ENCODE results near the gene TEX54. TPM values are rescaled to one million over a fixed set of nuclear protein-coding genes. Genes with fewer than 3 reads are reported as not detected.

Gene TEX54
- total and polyA plus RNA-seq, 2 of the 13 experiments (the other 11 are each of a cell fraction or from before 2014, with no cell fraction given) = not detected

GRCh38 chr11:62831520-62832335 is 913 bp downstream of the TEX54 start, which contains the start of gene STX5 (continued):
- TF ChIP-seq ZNF460 (CRISPR knock-in tag; IDR thresholded peaks at IDR 0.05; ENCODE audit: borderline replicate concordance) (no peak), CREB3 (CRISPR knock-in tag; IDR thresholded peaks at IDR 0.05) (no peak), PAF1 (CRISPR knock-in tag; IDR thresholded peaks at IDR 0.05) (no peak), ZBTB46 (CRISPR knock-in tag; IDR thresholded peaks at IDR 0.05; ENCODE audit: borderline replicate concordance) (no peak), ZNF558 (CRISPR knock-in tag; IDR thresholded peaks at IDR 0.05; ENCODE audit: borderline replicate concordance) (peak; percentile 86; the same call in 1 of the 2 replicates), HNRNPLL (IDR thresholded peaks at IDR 0.05; ENCODE audit: low read depth, low read length, poor library complexity, severe bottlenecking) (peak; percentile 32), YEATS4 (CRISPR knock-in tag; IDR thresholded peaks at IDR 0.05; ENCODE audit: borderline replicate concordance) (peak; percentile 68), ZNF101 (CRISPR knock-in tag; IDR thresholded peaks at IDR 0.05; ENCODE audit: borderline replicate concordance, low read depth) (no peak), ZNF567 (CRISPR knock-in tag; IDR thresholded peaks at IDR 0.05; ENCODE audit: borderline replicate concordance) (no peak), SSRP1 (CRISPR knock-in tag; IDR thresholded peaks at IDR 0.05) (no peak), HMGXB3 (CRISPR knock-in tag; IDR thresholded peaks at IDR 0.05; ENCODE audit: borderline replicate concordance) (0 out of 2 replicates have a peak, but pooled peaks have one; percentile 22), ZBTB44 (CRISPR knock-in tag; IDR thresholded peaks at IDR 0.05) (no peak), SP5 (CRISPR knock-in tag; IDR thresholded peaks at IDR 0.05; ENCODE audit: borderline replicate concordance, low read depth) (peak; percentile 12; the same call in 1 of the 2 replicates), ZNF674 (CRISPR knock-in tag; IDR thresholded peaks at IDR 0.05; ENCODE audit: low read depth) (no peak), E2F2 (CRISPR knock-in tag; IDR thresholded peaks at IDR 0.05; ENCODE audit: borderline replicate concordance) (no peak), PHF20 (CRISPR knock-in tag; IDR thresholded peaks at IDR 0.05) (no peak; the same call in none of the 2 replicates)
